Fibroblast of villous mesenchyme (primary cell): Measurements from ENCODE around the gene RAB22A. TPM values are rescaled to one million over a fixed set of nuclear protein-coding genes. Genes with fewer than 3 reads are reported as not detected.

Experiments used
- DNase-seq: peaks from one replicate; pipeline ENCODE4 v3.0.0-alpha.2; 2010; ENCODE audit warnings: low read depth
- H3K4me3 ChIP-seq: 2 replicates; pipeline ENCODE4 v1.5.1; 2011; ENCODE audit warnings: low read depth, mild to moderate bottlenecking, low read length
- CTCF ChIP-seq: IDR thresholded peaks from 2 replicates; pipeline ENCODE4 v1.5.1; 2012; ENCODE audit warnings: low read depth, mild to moderate bottlenecking, low read length; ENCODE audit not compliant: insufficient read depth
- total RNA-seq: library from RNA; depleted of rRNA; stranded (reverse); fragments of >200 nt; gene quantifications from 2 replicates; pipeline ENCODE4 v1.2.3, GENCODE V29; 2012

Gene RAB22A
- total RNA-seq, 1 donor: 20.7 TPM

DNA sequence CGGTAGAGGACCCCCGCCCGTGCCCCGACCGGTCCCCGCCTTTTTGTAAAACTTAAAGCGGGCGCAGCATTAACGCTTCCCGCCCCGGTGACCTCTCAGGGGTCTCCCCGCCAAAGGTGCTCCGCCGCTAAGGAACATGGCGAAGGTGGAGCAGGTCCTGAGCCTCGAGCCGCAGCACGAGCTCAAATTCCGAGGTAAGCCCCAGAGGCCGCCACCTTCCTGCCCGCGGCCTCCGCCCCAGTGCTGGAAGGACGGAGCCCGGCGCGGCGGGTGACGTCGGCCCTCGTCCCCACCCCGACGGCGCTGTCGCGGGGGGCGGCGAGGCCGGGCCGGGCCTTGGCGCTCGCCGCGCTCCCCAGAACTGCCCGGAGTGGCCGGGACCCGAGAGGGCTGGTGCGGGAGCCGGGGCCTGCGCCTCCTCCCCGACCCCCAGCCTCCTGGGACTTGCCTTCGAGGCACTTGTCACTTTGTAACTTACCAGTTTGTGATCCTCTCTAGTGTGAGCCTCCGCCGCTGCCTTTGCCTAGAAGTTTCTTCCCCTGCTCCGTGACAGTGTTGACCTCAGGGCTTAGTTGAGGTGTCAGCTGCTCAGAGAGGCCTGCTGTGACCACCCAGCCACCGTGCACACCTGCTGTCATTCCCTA, 79.9 kb downstream of the RAB22A start:
- TF ChIP-seq CTCF: no peak
- H3K4me3 ChIP-seq: peak overlapping the region; percentile 95
- DNase-seq: peak; percentile 47

- TF ChIP-seq CTCF: no peak
- no peak for DNase-seq
- peak overlapping the region; percentile 95 for H3K4me3 ChIP-seq
Measured at GRCh38 chr20:58389968-58390658, 80.6 kb downstream of the RAB22A start.

GRCh38 chr20:58390659-58391035, 81.1 kb downstream of the RAB22A start:
- TF ChIP-seq CTCF: no peak
- no peak for DNase-seq
- H3K4me3 ChIP-seq: peak overlapping the region; percentile 95

DNA sequence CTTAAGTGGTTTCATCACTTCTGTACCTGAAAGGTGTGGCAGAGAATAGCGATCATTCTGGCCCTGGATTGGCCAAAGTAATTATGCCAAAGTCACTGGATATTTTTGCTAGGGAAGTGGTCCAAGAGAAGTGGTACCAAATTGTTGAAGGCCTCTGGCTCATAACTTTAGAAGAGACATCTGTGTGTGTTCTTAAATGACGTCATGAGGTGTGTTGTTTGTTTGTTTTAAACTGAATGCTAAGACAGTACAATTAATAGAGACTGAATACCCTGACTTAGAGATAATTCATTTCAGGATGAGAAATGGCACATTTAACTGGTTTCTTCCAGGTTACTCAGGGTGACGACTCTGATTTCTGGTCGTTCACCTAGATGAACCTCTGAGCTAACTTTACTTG, 82.8 kb downstream of the RAB22A start:
- no peak overlapping the region for H3K4me3 ChIP-seq
- TF ChIP-seq CTCF: no peak
- DNase-seq: no peak

DNA sequence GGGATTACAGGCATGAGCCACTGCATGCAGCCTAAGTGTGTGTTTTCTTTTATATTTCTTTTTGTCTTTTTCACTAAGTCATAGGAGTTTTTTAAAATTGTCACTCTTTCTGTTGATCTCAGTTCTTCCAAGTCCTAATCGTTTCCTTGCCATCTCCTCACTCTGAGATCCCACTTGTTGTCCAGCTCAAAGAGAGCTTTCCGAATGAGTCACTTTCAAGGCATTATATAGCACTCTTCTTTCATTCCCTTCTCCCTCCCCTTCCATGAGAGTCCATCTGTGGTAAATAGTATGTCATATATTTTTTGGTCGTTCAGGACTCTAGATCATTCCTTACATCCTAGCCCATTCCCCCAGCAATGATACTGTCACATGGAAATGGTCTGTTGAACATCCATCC, 83.8 kb downstream of the RAB22A start:
- H3K4me3 ChIP-seq: no peak overlapping the region
- TF ChIP-seq CTCF: no peak
- peak; percentile 47 for DNase-seq

DNA sequence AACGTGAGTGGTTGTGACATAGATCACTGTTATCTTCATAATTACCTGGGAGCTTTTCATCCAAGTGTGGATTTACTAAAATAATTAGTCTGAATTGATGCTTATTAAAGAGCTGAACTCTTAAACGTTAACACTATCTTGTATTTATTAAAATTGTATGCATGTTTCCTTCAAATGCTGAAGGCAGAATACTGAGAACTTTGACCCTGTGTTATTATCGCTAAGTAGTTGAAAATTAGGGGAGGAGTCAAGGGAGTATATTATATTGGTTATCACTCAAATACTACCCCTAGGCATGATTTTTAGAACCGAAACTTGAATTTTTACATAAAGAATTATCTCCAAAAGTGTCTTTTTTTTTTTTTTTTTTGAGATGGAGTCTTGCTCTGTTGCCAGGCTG, 85.3 kb downstream of the RAB22A start:
- DNase-seq: no peak
- no peak for TF ChIP-seq CTCF
- no peak overlapping the region for H3K4me3 ChIP-seq
